Limb (tissue), 2 donors: ENCODE measurements around the gene G6PC3.
"Not testable (repeated sequence)": the region's sequence is repeated elsewhere in the genome, so short reads cannot be mapped to it uniquely, and the experiment has no call there.

ENCODE experiments used
- DNase-seq, 2 donors: peaks; one replicate each; pipeline ENCODE4 v3.0.0-alpha.2; 2016; ENCODE audit errors: extremely low spot score in 2 of 2

G6PC3 gene, protein sequence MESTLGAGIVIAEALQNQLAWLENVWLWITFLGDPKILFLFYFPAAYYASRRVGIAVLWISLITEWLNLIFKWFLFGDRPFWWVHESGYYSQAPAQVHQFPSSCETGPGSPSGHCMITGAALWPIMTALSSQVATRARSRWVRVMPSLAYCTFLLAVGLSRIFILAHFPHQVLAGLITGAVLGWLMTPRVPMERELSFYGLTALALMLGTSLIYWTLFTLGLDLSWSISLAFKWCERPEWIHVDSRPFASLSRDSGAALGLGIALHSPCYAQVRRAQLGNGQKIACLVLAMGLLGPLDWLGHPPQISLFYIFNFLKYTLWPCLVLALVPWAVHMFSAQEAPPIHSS

GRCh38 chr17:44070455-44071197 lies at the start of gene G6PC3:
Gene G6PC3, plus strand, starts transcription at chr17:44070735. Its CDS starts 231 bp downstream, at chr17:44070966.
- DNase-seq = peak; percentile 97 to 98

- not testable (repeated sequence) for DNase-seq
Observed at GRCh38 chr17:44021227-44021626, 49.3 kb upstream of the G6PC3 start.

DNA sequence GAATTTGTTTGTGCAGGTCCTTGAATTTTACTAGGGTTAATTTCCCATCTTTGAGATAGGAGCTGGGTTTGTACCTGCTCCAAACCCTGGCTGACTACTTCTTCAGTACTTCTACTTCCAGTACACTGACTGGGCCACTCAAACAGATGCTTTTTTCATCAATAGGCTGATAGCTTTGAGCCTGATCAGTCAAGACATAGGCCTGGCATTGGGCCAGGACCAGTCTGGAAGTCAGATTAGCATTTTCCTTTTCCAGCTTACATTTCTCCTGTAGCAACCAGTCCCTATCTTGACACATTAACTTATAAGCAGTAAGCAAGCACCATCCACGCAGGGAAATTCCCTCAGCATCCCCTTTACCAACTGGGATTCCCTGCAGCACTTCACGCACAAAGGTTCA lies 48.3 kb upstream of the G6PC3 start:
- DNase-seq = no peak

DNA sequence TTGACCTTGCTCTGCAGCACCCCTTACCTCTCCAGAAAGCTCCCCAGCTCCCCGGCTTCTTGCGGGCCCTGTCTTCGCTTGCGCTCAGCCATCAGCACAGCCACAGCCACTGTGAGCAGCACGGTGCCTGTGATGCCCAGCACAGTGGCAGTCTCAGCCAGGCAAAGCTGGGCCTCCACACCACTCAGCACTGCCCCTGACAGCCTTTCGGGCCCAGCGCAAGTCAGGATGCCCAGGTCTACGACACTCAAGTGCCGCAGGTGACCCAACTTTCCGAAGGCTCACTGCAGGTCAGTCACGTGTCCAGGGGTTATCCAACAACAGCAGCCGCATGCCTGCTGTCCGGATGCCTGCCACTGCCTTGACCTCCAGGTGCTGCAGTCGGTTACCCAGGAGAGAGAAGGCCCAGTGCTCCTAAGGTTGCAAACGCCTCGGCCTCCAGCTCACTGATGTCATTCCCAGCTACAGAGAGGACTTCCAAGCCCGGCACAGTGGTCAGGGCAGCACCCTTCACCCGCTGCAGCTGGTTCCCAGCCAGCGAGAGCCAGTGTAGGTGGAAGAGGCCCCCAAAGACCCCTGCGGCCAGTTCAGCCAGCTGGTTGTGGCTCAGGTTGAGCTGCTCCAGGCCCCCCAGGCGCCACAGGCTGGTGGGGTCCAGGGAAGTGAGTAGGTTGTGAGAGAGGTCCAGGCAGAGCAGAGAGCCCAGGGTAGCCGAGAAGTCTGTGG lies 46.8 kb upstream of the G6PC3 start:
- DNase-seq = no peak

GRCh38 chr17:44024271-44024663 lies 46.3 kb upstream of the G6PC3 start:
- DNase-seq = peak in 1 of 2 donors; percentile 57

DNA sequence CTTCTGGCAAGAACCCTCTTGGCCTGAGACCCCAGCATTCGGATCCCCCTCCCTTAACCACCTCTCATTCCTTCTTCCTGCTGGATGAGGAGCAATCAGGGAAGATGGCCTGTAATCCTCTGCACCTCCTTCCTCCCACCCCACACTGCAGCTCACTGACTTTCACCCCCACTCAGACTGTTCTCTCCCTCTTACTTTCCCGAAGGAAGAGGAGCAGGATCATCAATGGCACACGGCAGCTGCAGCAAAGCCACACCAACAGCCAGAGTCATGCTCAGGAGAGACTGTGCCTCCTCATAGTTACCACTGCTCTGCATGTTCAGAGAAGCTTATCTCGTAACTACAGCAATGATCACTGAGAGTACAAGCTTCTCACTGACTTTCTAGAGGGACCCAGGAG lies 45.7 kb upstream of the G6PC3 start:
- no peak for DNase-seq

GRCh38 chr17:44029736-44030135 lies 40.8 kb upstream of the G6PC3 start:
- DNase-seq = no peak

GRCh38 chr17:44030482-44030881 lies 40.1 kb upstream of the G6PC3 start:
- DNase-seq = no peak

DNA sequence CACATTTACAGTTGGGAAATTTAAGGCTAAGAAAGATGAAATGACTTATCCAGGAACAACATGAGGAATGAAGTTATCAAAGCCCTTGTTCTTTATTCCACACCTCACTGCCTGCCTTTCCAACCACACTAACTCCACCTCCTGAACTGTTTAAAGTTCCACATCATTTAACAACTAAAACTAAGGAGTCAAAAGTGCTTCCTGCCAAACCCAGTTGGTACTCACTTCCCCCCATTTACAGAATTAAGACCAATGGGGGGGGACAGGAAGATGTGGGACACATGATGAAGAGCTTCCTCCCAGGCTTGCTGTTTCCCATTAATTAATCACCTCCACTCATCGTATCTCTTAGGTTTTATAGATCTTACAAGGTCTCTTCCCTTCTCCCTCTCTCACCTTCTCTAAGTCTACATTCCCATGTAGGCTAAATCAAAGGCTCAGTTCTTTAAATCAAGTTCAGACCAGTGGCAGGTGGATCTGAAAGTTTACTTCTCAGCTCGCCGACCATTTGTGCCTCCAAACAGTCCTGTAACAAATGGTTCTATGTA lies 36.6 kb upstream of the G6PC3 start:
- no peak for DNase-seq

GRCh38 chr17:44034688-44035087 lies 35.8 kb upstream of the G6PC3 start:
- DNase-seq = not testable (repeated sequence)

DNA sequence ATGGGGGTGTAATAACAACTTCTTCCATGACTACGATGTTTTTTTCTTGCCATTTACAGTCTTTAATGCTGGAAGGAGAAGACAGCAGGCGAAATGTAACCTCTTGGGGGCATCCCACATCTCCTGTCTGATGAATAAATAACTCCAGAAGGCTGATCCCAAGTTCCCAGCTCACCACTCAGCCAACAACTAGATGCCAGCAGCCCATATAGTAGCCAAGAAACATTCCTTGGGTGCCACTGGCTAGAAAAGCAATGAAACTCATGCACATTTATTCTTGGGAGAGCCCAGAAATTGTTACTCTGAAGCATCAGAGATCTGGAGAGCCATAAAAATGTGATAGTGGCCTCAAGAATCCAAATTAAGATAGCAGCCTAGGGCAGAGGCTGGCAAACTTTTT lies 33.1 kb upstream of the G6PC3 start:
- DNase-seq = no peak

- DNase-seq = peak in 1 of 2 donors; percentile 37
Observed at GRCh38 chr17:44038604-44039011, 31.9 kb upstream of the G6PC3 start.

- DNase-seq = no peak
Observed at GRCh38 chr17:44039829-44040635, 30.5 kb upstream of the G6PC3 start.

GRCh38 chr17:44043272-44043696 lies 27.3 kb upstream of the G6PC3 start:
- no peak for DNase-seq

DNA sequence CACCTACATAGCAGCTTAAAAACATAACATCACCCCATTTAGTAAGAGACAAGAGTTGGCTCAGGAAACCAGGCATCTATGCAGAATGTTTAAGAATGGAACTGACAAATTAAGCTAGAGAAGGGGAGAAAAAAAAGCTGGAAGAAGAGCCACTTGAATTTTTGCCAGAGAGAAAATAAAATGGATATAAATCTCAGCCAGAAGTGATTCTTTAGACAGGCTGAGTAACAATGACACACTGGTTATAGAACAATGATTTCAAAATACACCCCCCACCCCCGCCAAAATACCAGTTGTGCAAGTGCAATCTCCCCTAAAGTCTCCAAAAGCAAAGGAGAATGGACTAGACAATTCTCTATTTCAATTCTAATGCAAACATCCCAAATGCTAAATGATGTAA lies 26.5 kb upstream of the G6PC3 start:
- DNase-seq = no peak

DNA sequence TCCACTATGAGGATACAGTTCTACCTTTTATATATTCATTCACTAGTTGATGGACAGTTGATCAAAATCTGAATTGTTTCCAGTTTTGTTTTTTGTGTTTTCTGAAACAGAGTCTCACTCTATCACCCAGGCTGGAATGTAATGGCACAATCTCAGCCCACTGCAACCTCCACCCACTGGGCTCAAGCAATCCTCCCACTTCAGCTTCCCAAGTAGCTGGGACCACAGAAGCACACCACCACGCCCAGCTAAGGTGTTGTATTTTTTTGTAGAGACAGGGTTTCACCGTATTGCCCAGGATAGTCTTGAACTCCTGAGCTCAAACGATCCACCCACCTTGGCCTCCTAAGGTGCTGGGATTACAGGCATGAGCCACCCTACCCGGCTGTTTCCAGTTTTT lies 25.0 kb upstream of the G6PC3 start:
- DNase-seq = no peak

DNA sequence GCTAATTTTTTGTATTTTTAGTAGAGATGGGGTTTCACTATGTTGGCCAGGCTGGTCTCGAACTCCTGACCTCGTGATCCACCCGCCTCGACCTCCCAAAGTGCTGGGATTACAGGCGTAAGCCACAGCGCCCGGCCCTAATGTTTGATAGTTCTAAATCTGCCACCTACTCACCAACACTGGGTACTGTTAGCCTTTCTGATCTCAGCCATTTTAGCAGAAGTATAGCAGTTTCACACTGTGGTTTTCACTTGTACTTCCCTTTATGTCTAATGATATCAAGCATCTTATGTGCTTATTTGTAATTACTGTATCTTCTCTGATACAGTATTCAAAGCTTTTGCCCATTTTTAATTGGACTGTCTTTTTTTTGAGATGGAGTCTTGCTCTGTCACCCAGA lies 23.6 kb upstream of the G6PC3 start:
- not testable (repeated sequence) for DNase-seq

- peak in 1 of 2 donors; percentile 57 for DNase-seq
Observed at GRCh38 chr17:44049294-44050060, 21.1 kb upstream of the G6PC3 start.

- no peak for DNase-seq
Observed at GRCh38 chr17:44053125-44053872, 17.2 kb upstream of the G6PC3 start.
